Measurements from ENCODE around the gene MYF5.

DNA sequence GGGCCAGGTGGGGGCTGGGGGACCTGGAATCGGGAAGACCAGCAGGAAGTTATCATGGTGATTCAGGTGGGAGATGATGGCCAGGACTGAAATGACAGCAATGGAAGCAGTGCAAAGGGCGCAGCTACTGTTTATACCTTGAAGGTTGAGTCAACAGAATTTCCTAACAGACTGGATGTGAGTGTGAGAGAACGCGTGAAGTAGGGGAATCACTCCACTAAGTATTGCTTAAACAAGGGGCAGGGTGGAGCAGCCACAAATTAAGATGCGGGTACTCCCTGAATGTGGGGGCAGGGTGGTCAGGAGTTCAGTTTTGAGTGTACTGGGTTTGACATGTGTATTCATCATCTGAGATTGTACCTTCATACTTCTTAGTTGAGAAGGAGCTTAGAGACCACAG lies 45.1 kb downstream of the MYF5 start:
- no peak for TF ChIP-seq EZH2 (IDR thresholded peaks at IDR 0.05; ENCODE audit: borderline replicate concordance, low read depth, low read length, severe bottlenecking)
- TF ChIP-seq, protein P1, sequence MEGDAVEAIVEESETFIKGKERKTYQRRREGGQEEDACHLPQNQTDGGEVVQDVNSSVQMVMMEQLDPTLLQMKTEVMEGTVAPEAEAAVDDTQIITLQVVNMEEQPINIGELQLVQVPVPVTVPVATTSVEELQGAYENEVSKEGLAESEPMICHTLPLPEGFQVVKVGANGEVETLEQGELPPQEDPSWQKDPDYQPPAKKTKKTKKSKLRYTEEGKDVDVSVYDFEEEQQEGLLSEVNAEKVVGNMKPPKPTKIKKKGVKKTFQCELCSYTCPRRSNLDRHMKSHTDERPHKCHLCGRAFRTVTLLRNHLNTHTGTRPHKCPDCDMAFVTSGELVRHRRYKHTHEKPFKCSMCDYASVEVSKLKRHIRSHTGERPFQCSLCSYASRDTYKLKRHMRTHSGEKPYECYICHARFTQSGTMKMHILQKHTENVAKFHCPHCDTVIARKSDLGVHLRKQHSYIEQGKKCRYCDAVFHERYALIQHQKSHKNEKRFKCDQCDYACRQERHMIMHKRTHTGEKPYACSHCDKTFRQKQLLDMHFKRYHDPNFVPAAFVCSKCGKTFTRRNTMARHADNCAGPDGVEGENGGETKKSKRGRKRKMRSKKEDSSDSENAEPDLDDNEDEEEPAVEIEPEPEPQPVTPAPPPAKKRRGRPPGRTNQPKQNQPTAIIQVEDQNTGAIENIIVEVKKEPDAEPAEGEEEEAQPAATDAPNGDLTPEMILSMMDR (IDR thresholded peaks at IDR 0.05; ENCODE audit: extremely low read depth in 1 of 2, insufficient read depth in 1 of 2, low read depth in 1 of 2, low read length in 2 of 2), result no peak
